T1000 (cell line): Measurements from ENCODE around the gene RC3H1.
"Not testable (repeated sequence)": the region's sequence is repeated elsewhere in the genome, so short reads cannot be mapped to it uniquely, and the experiment has no call there.

Experiments used
- DNase-seq: peaks from one replicate; lab custom pipeline; 2025; ENCODE audit warnings: mixed read lengths; lab: John Stamatoyannopoulos, UW

Gene RC3H1

DNA sequence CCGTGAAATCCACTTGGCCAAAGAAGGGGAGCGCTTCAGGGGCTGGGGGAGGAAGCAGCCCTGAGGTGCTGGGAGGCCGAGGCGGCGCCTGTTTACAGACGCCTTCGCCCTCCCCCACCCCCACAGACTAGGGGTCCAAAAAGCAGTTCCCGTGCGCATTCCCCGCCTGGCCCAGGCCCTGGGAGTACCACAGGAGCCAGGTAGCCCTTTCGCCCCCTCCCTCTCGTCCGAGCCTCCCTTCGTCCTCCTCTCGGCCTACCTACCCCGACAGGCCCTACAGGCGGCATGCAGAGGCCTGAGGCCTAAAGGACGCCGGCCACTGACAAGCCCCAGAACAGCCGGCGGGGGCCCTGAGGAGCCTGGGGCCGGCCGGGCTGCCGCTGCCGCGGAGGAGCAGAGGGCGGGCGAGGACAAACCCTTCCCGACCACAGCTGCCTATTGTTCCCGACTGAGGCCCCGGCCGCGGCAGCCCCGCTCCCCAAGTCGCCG is 522 bp downstream of the RC3H1 start:
- no peak for DNase-seq

DNA sequence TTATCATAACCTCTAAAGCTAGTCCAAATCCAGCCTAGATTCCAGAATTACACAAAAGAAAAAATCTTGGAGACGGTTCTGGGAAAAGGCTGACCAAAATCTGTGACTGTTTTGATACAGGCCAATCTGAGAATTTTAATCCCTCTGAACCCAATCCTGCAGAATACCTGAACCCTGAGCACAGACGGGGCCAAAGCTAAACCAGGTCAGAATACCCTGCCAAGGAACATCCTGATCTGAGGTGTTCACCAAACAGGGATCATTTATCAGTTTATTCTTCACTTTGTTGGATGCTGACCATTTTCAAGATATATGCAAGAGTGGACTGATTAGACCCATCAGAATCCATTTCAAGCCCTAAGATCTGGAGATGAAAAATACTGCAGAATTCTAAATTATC is 3.6 kb downstream of the RC3H1 start:
- no peak for DNase-seq

DNA sequence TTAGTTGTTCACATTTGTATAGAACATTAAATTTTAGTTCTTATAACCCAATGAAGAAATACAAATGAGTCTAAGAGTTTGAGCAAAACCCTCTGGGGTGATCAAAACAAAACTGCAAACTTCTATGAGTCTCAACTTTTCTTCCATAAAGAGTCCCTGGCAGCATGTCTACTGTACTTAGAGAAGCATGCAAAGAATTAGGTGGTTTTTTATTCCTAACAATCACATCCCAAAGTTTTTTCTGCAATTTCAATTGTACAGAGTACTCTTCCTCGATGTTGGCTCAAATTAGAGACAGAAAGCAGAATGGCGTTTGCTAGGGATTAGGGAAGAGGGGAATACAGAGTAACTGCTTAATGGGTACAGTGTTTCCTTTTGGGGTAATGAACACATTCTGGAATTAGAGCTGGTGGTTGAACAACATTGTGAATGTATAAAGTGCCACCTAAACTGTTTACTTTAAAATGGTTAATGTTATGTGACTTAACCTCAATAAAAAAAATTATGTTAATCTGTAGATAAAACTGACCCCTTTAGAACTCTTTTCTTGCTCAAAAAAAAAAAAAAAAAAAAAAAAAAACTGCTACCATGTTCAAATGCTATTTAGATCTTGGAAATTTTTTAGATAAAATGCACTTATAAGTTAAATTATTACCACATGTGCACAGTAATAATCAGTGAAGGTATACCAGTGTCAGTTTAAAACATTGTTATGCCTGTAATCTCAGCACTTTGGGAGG is 4.8 kb downstream of the RC3H1 start:
- DNase-seq, result no peak

DNA sequence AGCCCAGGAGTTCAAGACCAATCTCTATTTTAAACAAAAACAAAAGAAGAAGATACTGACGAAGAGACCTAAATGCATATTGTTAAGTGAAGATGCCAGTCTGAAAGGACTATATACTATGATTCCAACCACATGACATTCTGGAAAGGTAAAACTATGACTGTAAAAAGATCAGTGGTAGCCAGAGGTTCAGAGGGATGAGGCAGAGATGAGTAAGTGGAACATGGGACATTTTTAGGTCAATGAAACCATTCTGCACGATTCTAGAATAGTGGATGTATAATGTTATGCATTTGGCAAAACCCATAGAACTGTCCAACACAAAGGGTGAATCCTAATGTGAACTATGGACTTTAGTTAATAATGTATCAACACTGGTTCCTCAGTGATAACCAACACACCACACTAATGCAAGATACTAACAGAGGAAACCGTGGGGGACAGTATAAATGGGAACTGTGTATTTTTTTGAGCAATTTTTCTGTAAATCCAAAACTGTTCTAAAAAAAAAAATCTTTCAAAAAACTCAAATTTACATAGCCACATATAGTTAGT is 8.2 kb downstream of the RC3H1 start:
- no peak for DNase-seq

DNA sequence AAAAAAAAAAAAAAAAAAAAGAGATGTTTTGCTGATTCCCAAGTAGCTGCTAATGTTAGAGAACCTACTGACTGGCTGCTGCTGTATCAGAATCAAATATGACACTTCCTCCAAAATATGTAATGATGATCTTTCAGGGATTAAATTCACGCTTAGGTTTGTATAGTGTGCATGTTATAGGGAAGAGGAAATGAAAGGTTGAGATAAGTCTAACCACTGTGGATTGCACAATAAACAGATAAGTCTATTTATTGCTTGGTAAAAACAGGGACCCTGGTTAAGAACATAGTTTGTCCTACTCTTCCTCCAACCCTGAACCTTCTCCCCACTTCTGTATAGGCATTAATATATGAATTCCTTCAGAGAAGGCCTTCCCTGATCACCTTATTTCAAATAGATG is 13.2 kb downstream of the RC3H1 start:
- no peak for DNase-seq

DNA sequence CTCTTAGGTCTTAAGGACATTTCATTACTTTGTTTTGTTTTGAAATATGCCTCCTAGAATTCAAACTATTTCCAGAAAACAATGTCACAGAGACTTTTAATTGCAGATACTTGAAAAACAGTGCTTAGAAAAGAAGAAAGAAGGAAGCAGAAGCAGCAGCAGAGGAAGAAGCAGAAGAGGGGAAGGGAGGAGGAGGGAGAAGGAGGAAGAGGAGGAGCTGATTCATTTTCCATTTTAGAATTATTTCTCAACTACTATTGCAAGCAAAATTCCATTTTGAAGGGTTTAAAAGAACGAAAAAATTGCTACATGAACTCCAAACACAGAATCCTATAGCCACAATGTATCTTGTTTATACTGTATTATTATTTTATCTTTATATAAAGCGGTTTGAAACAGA is 13.9 kb downstream of the RC3H1 start:
- no peak for DNase-seq

DNA sequence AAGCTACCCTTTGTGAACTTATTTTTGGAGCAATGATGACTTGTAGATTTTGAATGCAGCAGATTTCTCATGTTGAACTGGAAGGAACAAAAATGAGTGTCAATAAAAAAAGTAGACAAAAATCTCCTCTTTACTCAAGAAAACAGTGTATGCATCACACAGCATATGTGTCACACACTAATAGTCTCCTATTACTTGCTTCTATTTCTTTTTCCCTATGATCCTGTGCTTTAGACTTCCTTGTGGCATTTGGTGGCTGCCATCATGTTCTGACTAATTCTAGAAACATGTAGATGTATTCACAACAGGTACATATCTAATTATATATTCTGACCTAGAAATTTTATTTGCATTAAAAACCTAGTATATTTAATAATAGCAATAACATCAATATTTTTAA is 14.3 kb downstream of the RC3H1 start:
- no peak for DNase-seq

DNA sequence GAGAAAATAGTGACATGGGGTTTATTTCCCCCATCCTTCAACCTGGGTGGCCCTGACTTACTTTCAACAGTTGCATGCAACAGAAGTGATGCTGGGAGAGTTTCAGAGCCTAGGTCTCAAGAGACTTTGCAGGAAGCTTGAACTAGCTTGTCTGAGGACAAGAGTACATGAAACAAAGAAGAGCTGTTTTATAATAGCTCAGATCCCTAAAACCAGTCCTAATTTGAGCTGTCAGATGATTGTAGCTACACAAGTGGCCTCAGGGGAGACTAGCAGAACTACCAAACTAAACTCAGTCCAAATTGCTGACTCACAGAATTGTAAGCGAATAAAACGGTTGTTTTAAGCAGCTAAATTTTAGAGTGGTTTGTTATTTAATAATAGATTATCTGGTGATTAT is 17.1 kb downstream of the RC3H1 start:
- DNase-seq, result no peak

DNA sequence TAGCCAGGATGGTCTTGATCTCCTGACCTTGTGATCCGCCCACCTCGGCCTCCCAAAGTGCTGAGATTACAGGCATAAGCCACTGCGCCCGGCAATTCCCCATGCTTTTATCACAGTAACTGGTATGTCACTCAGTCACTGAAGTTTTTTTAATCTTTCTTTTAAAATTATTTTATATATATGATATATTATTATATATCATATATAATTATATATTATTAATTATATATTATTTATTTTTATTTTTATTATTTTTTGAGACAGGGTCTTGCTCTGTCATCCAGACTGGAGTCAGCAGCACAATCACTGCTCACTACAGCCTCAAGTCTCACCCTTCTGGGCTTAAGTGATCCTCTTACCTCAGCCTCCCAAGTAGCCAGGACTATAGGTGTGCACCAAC is 18.3 kb downstream of the RC3H1 start:
- no peak for DNase-seq

DNA sequence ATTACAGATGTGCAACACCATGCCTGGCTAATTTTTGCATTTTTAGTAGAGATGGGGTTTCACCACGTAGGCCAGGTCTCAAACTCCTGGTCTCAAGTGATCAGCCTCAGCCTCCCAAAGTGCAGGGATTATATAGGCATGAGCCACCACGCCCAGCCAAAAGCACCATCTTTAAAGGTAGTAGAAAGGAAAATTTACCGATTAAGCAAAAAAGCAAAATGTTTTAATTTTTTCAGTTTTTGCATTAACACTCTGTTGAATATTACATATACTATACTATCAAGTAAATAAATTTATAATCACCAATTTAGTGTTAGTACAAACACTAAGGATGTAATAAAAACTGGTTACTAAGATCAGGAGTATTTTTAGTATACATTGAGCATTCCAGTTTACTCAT is 20.6 kb downstream of the RC3H1 start:
- DNase-seq, result no peak

DNA sequence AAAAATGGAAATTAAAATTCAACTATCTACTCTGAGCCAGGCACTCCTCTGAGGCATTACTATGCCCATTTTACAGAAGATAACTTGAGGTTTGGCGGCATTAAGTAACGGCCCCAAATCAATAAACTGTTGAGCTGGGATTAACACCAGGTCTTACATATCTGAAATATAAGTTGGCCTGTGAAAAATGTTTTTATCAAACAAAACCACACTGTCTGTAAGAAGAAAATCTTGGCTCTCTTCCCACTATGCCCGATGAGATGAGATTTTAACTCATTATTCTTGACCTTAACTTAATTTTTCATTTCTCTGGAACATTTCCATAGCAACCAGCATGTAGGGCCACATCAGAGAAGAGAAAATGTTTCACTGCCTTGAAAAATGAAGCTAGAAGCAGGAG is 21.8 kb downstream of the RC3H1 start:
- DNase-seq, result no peak

DNA sequence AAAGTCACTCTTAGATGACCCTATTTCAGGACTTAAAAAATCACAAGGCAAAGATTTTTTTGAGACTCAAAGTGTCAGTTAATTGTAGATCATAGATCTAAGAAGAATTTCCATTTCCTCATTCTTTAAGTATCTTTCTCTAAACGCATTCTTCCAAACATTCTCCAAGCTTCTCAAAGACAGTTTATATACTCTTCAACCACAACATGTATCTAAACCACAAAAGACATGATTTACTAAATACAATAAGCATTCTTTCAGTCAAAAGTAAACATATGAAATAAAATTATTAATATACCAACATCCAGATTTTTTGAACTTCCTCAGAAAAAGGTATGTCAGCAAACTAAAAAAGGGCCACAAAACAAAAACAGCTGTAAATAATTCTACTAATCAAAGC is 24.4 kb downstream of the RC3H1 start:
- no peak for DNase-seq

DNA sequence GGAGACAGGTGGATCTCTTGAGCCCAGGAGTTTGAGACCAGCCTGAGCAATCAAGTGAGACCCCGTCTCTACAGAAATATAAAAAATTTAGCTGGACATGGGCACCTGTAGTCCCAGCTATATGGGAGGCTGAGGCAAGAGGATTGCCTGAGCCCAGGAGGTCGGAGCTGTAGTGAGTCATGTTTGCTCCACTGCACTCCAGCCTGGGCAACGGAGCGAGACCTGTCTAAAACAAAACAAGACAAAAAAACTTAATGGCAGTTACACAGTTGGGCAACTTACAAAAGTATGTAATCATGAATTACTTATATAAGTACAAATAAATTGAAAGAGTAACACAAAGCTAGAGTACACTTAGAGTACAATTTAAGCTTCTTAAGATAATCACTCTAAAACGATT is 25.2 kb downstream of the RC3H1 start:
- DNase-seq, result no peak

DNA sequence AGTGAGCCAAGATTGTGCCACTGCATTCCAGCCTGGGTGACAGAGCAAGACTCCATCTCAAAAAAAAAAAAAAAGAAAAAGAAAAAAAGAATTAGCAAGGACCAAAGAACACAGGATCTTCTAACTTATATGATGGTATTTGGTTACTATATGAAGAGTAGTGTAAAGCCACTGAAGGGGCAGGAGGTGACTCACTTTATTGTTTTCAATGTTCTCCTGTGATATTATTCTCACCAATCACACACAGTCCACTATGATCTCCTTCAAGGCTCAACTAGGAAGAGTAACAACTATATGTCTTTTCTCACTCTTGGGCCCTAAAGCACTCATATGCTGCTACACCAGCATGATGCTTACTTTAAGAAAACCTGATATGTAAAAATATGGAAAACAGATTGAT is 26.7 kb downstream of the RC3H1 start:
- no peak for DNase-seq

DNA sequence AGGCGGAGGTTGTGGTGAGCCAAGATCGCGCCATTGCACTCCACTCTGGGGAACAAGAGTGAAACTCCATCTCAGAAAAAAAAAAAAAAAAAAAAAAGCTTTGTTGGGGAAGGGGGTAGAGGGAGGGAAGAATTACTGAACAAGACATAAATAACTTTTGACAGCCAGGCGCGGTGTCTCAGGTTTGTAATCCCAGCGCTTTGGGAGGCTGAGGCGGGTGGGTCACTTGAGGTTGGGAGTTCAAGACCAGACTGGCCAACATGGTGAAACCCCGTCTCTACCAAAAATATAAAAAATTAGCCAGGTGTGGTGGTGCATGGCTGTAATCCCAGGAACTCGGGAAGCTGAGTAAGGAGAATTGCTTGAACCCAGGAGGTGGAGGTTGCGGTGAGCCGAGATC is 28.2 kb downstream of the RC3H1 start:
- not testable (repeated sequence) for DNase-seq

DNA sequence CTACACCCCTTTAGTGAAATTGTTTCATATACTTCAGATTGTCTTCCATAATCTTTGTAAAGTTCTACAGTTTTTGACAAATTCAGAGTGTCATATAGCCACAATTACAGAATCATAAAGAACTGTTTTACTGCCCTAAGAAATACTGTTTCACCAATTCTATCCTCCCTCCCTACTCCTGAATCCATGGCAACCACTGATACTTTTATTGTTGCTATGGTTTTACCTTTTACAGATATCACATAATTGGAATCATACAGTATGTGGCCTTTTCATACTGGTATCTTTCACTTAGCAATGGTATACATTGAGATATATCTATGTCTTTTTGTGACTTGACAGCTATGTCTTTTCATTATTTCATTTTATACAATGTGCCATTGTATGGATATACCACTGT is 34.1 kb downstream of the RC3H1 start:
- DNase-seq, result no peak

DNA sequence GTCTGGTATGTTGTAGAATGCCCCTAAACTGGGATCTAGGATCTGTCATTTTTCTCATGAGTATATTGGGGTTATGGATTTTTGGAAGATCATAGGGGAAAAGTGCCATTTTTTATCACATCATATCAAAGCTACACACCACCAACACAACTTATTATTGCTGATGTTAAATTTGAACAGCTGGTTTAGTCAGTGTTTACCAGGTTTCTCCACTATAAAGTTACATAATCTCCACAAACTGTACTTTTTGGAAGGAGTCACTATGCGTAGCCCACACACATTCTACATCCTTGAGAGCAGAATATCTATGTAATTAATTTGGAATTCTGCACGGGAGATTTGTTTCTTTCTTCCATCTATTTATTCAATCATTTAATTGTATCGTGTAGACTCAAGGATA is 35.2 kb downstream of the RC3H1 start:
- no peak for DNase-seq

DNA sequence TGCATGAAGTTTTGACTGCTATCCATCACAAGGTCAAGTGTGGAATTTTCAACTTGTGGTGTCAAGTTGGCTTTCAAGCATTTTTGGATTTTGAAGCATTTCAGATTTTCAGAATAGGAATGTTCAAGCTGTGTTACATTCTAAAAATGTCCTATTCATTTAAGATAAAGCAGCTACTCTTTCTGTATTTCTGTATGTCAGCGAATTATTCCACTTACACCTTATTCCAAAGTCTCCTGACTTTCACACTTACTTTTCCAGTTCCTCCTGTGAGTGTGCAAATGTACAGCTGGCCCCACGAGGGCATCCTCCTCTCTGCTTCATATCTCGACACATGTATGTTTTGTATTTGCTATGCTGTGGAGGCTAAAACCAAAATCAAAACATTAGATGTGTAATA is 51.9 kb downstream of the RC3H1 start:
- no peak for DNase-seq

DNA sequence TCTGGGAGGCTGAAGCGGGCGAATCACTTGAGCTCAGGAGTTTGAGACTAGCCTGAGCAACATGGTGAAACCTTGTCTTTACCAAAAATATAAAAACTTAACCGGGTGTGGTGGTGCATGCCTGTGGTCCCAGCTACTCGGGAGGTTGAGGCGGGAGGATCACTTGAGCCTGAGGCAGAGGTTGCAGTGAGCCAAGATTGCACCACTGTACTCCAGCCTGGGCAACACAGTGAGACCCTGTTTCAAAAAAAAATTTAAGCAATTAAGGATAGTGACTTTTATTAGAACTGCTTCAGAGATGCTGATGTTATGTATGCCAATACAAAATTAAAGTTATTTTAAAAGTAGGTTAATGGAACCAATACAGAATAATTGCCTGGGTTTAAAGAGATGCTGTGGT is 56.3 kb downstream of the RC3H1 start:
- DNase-seq, result not testable (repeated sequence)

DNA sequence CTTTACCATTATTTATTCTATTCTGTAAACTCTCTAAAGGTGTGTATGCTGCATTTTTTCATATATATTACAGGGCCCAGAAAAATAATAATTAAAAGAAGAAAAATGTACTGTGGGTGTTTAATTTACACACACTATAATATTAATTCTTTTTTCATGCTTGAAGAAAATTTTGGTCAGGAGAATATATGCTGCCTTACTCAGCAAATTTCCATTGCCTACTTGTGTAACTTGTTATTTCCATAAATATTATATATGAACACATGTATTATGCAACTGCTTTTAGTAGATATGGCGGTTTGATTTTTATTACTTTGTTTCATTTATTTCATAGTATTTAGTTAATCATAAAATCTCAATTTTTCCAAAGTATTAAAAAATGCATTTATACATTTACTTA is 58.7 kb downstream of the RC3H1 start:
- DNase-seq, result no peak

DNA sequence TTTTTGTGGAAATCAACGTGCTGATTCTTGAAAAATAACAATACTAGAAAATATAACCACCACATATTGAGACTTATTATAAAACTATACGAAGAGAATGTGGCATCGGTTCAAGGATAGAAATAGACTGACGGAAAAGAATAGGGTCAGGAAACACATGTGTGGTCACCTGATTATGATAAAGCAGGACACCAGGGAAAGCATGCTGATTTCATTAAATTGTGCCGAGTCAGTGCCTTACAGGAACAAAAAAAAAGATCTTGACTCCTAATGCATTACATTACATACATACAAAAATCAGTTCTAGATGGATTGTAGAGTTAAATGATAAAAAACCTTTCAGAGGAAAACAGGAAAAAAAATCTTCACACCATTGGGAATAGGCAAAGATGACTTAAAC is 61.5 kb downstream of the RC3H1 start:
- no peak for DNase-seq

DNA sequence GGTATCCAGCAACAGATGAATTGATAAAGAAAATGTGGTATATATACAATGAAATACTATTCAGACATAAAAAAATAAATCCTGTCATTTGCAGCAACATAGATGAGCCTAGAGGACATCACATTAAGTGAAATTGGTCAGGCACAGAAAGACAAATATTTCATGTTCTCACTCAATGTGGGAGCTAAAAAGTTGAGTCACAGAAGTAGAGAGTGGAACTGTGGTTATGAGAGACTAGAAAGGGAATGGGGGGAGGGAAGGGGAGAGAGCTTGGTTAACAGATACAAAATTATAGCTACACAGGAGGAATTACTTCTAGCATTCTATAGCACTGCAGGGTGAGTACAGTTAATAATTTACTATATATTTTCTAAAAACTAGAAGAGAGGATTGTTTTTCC is 68.0 kb downstream of the RC3H1 start:
- DNase-seq, result no peak

DNA sequence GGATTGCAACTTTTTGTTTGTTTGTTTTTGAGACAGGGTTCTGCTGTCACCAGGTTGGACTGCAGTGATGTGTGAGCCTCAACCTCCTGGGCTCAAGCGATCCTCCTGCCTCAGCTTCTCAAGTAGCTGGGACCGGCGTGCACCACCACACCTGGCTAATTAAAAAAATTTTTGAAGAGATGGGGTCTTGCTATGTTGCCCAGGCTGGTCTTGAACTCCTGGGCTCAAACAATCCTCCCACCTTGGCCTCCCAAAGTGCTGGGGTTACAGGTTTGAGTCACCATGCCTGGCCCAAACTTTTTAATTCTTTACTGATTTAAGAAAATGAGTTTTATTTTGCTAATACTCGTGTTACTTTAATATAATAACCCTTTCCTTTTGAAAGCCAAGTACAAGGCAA is 73.6 kb downstream of the RC3H1 start:
- DNase-seq, result no peak

DNA sequence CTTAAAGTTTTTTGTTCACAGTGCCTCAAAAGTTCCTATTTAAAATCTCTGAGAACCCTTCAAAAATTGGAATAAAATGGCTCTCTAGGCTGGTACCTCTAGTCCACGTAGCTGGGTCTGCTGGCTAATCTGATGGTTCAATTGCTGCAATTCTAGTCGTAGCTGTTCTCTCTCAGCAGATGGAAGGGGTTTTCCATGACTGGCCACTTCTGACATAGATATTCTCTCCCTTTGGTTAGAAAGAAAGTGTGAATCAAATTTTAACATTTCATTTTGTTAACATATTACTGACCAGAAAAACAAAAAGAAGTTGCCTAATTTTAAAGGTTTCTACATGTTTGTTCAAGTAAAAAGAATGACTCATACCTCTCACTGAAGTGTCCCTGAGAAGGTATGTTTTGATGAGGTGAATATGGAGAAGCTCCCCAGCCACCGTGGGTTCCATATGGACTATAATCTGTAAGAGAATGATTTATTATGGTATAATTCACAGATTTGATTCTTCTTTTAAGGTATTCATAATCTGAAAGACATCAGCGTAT is 75.7 kb downstream of the RC3H1 start:
- no peak for DNase-seq
